GM10847 (cell line): Measurements from ENCODE around the gene PTTG1IP.

Source experiments
- POLR2A ChIP-seq: IDR thresholded peaks from 2 replicates; pipeline ENCODE4 v1.6.1; 2011; ENCODE audit not compliant: insufficient read length; ENCODE audit errors: extremely low read depth

The PTTG1IP gene

DNA sequence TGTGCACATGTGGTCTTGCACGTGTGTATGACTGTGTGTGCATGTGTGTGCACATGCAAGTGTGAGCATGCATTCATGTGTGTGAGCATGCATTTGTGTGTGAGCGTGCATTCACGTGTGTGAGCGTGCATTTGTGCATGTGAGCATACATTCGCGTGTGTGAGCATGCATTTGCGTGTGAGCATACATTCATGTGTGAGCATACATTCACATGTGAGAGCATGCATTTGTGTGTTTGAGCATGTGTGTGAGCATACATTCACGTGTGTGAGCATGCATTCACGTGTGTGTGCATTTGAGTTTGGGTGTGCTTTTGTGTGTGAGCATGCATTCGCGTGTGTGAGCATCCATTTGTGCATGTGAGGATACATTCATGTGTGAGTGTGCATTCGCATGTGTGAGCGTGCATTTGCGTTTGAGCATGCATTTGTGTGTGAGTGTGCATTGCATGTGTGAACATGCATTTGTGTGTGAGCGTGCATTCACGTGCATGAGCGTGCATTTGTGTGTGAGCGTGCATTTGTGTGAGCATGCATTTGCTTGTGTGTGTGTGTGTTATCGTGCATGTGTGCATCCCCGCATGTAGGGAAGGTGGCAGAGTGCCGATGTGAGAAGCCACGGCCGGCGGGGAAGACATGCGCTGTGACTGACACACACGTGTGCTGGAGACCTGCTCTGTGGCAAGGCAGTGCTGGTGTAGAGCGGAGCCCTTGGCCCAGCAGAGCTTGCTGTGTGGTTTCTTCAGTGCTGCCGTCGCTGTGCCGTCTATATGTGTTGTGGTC lies 29.0 kb upstream of the PTTG1IP start:
- no peak for TF ChIP-seq POLR2A

DNA sequence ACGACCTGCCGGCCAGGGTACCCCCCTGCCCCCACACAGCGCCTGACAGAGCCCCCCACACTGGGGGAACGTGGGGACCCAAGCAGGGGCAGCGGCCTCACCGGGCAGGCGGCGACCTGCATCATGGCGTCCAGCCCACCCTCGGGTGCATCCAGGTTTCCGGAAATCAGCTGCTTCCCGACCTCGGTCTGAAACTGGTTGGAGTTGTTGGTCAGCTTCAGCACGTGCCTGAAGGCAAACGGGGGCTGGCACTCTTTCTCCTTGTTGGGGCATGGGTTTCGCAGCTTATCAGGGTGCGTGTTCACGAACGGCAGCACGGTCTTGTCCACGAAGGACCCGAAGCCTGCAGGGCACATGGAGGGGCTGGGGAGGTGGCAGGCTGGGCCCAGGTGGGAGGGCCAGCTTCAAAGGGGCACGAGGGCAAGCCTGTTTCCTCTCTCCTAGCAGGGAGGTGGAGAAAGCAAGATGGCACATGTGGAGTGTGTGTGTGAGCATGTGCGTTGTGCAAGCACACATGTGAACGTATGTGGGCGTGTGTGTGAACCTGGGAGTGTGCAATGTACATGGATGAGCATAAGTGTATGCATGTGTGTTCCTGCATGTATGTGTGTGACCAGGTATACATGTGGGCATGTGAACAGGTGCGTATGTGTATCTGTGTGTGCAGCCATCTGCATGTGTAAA lies 28.0 kb upstream of the PTTG1IP start:
- TF ChIP-seq POLR2A = no peak

DNA sequence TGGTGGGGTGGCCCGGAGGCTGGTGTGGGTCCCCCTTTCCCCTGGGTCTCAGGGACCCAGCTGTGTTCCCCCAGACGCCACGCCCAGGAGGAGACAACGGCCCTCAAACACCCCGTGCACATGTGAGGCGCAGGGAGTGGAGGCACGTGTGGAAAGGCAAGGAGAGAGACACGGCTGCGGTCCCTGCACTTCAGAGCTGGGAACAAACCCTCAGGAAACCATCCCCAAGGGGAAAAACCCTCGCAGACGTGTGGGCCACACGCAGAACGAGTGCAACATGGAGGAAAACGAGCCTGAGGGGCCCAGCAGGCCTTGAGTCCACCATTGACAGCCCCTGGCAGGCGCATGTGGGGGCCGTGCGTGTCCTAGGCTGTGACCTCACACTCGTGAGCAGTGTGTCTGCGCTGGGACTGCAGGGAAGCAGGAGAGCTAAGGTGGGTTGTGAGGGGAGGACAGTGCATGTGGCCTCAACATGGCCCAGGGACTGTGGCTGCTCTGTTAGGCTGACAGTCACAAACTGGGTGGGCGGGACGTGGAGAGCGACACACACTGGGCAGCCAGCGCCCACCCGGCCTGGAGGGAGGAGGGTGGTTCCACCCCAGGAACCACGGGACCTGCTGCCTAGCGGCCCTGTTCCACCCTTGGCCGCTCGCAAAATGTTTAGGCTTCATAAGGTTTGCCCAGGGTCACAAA lies 27.2 kb upstream of the PTTG1IP start:
- no peak for TF ChIP-seq POLR2A

DNA sequence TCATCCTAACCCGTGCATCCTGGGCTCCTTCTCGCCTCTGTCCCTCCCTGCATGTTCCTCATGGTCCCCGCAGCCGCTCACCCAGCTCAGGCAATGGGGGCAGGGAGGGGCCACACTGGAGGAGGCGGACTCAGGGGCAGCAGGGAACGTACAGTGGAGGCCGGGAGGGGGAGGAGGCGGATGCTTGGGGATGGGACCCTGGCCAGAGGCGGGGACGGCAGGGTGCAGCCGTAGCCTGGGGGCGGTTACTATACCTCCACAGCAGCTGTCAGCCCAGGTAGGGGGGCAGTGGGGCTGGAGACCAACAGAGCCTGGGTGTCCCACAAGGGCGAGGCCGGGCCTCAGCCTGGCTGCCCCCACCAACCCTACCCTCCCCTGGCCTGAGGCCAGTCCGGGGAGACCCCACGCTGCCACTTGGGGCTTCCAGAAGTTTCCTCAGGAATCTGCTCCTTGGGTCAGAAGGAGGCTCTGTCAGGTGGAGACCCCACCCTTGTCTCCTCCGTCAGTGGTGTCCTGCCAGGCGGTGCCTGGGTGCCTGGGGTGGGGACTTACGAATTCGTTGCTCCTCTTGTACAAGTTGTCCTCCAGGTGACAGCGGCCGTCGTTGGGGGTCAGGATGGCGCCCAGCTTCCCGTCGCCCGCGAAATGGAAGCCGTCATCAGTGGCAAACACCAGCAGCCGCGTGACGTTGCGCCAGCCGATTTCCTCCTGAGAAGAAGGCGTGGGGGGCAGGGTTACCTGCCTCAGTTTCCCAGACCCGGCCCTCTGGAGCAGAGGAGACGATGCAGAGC lies 26.5 kb upstream of the PTTG1IP start:
- TF ChIP-seq POLR2A = no peak

DNA sequence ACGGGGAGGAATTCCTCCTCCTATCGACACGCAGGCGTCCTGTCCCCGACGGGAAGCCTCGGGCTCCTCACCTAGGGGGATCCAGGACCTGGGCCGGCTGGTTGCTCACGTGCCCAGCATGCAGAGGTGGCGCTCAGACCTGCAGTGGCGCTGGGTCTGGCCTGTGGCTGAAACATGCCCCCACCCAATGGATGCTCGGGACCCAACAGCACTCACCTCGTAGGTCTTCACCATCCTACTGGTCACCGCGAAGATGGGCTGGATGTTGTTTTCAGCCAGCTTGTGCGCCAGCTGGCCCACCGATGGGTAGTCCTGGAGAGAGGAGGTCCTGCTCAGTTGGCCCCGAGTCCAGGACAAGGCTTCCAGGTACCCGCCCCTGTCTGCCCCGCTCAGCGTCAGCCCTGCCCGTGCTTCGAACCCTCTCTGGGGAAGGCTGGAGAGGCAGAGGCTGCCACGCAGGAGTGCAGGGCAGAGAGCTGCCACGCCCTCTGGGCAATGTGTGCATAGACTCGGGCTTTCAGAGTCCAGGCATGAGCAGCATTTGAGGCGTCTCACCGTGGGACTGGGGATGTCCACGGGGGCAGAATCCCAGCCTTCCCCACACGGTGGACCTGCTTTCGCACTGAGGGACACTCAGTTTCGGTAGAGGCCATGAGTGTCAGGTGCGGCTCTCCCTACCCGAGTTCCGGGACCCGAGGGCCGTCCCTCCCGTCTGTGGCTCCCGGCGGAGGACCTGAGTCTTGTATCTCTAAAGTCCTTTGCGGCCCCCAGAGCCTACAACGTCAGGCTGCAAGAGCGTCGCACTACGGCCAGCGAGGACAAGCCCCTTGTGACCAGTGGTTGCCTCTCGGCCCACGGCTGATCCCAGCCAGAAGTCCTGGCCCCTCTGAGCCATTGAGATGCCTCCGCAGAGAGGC lies 25.6 kb upstream of the PTTG1IP start:
- TF ChIP-seq POLR2A = no peak

DNA sequence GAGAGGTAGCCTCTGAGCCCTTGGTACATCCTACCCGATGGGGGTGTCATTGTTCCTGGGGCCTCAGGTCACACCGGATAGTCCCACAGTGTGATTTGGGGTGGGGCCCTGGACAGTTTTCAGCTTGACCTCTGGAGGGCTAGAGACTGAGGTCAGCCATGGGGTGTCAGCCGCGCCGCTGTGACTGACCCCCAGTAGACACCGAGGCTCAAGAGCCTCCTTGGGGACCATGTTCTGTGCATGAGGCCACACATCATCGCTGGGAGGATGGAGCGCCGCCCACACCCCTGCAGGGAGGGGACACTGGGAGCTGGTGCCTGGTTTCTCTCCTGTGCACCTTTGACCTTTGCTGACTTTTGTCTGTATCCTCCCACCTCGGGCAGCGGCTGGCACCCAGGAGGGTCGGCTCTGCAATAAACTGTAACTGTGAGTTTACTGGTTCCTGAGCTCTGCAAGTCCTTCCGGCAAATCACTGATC lies 24.6 kb upstream of the PTTG1IP start:
- TF ChIP-seq POLR2A = no peak

DNA sequence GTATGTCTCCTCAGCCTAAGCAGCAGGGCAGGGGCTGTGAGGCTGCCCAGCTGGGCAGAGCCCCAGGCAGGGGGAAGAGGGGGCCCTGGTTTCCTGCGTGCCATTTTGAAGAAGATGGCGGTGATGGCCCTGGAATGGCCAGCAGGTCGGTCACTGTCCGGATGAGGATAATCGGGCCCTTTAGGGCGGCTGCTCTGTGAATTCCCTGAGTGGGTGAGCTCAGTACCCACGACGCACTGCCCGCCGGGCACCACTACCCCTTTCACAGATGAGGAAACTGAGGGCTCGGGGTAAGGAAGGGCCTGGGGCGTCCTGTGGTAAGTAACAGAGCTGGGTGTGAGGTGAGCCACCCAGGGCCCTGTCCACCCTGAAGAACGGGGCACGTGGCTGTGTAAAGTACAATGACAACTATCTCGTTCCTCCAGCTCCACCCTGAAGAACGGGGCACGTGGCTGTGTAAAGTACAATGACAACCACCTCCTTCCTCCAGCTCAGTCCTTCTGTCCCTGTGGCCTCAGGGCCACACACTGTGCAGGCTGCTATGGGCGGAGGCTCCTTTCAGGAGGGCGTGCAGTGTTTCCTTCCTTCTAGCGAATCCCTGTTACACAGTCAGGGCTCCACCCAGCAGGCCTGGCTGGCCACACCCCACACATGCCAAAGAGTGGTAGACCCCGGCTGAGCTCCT lies 24.0 kb upstream of the PTTG1IP start:
- TF ChIP-seq POLR2A = no peak

DNA sequence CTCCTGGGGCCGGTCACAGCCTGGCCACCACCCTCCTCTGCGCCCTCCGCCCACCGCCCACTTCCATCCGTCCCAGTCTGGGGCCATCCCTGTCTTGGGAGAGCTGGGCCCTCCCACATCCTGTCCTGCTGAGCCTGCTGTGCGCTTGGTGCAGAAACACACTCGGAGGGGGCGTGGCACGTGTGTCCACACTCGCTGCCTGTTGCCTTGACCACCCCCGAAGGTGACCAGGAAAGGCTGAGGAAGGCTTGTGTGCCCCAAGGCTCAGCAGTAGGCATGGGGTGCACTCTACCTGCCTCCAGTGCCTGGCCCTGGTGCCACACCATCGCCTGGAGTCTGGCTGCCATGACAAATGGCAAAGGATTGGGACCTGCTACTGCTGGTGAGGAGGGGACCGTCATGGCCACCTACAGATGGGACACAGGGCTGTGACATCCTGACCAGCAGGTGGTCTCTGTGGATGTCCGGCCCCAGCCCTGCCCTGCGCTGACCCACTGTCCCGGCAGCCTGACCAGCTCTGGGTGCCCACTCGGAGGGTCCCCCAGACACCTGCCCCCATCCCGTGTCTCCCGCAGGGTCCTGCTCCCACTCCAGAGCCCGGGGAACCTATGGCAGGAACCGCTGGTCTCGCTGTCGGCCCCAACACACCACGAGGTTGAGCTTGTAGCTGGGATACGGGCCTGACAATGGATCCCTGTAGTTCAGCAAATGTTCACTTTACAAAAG lies 23.2 kb upstream of the PTTG1IP start:
- no peak for TF ChIP-seq POLR2A

DNA sequence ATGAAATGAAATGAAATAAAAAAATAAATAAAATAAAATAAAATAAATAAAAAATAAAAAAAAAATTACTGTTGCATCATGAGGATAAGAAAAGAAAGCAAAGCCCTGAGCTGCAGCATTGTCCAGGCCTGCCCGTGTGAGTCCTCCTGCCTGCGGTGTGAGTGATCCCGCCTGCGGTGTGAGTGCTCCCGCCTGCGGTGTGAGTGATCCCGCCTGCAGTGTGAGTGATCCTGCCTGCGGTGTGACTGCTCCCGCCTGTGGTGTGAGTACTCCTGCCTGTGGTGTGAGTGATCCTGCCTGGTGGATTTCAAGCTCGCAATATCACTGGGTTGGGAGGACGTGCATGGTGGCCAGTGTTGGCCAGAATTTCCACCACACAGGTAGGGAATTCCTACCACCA lies 22.4 kb upstream of the PTTG1IP start:
- TF ChIP-seq POLR2A = no peak

DNA sequence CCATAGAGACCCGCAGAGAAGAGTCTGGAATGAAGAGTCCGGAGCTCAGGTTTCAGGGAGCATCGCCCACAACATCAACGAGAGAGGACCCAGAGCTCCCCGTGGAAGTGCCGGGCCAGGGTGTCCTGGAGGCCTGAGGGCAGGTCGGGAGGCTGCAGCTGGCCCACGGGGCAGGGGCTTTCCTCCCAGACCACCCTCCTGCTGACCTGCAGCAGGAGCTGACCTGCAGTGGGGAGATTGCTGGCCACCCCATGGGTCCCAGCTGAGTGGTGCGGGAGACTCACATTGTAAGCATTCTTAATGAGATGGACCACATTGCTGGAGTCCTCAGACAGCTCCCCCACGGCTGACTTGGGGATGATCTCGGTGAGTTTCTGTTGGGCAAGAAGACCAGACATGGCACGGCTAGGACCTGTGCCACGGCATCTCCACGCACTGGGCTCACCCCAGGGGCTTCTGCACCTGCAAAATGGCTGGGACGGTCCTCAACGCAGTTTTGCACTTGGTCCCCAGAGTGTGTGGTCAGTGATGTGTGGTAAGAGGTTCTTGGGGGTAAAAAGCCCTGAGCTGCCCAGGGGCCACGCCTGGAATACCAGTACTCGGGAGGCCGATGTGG lies 21.3 kb upstream of the PTTG1IP start:
- no peak for TF ChIP-seq POLR2A

DNA sequence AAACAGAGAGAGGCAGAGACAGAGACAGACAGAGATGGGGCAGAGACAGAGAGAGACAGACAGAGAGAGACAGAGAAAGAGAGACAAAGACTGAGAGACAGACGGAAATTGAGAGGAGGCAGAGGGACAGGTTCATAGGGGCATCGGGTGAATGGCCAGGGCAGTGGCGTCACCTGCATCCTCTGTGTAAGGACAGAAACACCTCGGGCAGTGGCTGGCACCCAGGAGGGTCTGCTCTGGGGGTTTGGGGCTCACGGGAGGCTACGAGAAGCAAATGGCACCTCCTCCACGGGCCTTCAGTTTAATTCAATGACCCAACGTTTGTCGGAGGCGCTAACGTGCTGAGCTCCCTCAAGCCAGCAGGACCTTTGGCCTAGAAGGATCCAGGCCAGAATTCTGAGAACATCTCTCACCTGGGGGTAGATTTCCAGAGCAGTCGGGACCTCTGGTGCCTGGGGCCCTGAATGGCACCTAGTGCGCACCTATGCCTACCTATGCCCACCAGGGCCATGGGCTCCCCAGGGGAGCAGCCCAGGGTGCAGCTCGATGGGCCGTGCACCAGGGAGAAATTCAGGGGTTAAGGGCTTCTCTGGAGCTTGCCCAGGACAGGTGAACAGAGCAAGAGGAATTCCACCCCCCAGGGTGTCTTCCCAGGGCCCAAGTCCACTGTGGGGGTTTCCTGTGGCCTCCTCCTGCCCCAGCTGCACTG lies 20.6 kb upstream of the PTTG1IP start:
- TF ChIP-seq POLR2A = no peak

DNA sequence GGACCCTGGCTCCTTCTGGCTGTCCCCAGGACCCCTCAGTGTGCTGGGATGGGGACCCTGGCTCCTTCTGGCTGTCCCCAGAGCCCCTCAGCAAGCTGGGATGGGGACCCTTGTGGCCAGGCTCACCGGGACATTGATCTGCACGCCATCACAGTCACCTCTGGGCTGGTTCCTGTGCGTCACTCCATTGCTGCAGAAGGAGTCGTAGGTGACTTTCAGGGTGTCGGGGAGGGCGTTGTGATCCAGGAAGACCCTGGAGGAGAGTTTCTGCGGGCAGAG lies 19.7 kb upstream of the PTTG1IP start:
- no peak for TF ChIP-seq POLR2A
